GM21723 (cell line): Measurements from ENCODE around the gene MDC1.
"Not testable (repeated sequence)": the region's sequence is repeated elsewhere in the genome, so short reads cannot be mapped to it uniquely, and the experiment has no call there.

Source experiments
- ATAC-seq: cut with Tn5 transposase; IDR thresholded peaks from one replicate; pipeline ENCODE4 v1.9.1; 2021; ENCODE audit warnings: mild to moderate bottlenecking, moderate library complexity; ENCODE audit not compliant: unreplicated experiment

Gene MDC1, protein sequence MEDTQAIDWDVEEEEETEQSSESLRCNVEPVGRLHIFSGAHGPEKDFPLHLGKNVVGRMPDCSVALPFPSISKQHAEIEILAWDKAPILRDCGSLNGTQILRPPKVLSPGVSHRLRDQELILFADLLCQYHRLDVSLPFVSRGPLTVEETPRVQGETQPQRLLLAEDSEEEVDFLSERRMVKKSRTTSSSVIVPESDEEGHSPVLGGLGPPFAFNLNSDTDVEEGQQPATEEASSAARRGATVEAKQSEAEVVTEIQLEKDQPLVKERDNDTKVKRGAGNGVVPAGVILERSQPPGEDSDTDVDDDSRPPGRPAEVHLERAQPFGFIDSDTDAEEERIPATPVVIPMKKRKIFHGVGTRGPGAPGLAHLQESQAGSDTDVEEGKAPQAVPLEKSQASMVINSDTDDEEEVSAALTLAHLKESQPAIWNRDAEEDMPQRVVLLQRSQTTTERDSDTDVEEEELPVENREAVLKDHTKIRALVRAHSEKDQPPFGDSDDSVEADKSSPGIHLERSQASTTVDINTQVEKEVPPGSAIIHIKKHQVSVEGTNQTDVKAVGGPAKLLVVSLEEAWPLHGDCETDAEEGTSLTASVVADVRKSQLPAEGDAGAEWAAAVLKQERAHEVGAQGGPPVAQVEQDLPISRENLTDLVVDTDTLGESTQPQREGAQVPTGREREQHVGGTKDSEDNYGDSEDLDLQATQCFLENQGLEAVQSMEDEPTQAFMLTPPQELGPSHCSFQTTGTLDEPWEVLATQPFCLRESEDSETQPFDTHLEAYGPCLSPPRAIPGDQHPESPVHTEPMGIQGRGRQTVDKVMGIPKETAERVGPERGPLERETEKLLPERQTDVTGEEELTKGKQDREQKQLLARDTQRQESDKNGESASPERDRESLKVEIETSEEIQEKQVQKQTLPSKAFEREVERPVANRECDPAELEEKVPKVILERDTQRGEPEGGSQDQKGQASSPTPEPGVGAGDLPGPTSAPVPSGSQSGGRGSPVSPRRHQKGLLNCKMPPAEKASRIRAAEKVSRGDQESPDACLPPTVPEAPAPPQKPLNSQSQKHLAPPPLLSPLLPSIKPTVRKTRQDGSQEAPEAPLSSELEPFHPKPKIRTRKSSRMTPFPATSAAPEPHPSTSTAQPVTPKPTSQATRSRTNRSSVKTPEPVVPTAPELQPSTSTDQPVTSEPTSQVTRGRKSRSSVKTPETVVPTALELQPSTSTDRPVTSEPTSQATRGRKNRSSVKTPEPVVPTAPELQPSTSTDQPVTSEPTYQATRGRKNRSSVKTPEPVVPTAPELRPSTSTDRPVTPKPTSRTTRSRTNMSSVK (N-terminal part only)

DNA sequence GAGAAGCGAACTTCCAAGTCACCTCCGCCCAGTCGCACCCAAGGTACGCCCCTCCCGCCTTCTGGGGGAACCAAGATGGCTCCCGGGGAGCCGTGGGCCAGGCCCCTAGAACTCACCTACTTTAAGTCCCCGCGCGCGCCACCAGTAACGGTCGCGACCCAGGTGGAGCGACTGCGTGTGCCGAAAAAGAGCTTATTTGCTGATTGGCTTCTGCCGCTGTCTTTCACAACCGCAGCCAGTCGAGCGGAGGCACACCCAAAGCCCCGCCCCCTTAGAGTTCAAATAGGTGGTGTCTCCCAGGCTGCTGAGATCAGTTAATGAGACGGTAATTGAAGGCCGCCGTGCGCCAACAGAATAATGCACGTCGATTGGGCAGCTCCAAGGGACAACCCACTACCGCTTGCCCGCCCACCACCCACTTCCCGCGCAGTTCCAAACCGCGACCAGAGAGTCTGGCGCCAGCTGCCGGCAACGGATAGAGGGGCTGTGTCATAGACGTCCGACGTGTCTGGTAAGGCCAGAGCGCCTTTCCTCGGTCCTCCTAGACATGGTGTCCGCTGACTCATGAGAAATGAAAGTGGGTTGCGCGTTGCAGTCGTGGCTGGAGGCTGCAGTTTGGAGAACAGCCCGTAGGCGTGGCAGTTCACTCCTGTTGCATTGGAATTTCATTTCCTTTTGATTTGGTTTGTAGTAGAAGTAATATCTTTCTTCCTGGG, at the start of gene MDC1:
Gene MDC1 (minus strand): TSS at position 153 of the 716 bp plus-strand sequence. CDS start 2,106 bp downstream, outside the sequence.
- ATAC-seq = peak; percentile 74

DNA sequence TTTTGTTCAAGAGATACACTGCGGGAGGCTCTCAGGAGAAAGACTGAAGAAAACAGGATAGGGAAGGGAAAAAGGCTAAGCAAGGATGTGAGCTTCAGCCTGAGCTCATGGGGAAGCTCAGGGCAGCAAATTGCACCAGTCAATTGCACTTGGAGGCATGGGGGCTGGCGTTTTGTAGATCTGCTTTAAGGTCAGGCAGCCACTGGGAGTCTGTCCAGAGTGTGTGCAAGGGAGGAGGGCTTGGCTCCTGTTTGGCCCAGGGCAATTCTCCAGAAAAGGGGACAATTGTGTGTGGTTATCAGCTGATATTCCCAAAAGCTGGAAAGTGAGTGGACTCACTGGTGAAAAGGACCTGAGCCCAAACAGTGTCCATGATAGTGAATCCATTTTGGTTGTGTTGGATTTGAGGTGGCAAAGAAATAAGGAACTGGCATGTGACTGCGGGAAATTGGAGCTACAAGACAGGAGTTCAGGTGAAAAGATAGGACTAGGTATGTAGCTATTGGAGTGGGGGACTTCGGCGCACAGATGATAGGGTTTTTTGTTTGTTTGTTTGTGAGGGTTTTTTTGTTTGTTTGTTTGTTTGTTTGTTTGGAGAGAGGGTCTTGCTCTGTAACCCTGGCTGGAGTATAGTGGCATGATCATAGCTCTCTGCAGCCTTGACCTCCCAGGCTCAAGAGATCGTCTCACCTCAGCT, 49.5 kb upstream of the MDC1 start:
- ATAC-seq = no peak

DNA sequence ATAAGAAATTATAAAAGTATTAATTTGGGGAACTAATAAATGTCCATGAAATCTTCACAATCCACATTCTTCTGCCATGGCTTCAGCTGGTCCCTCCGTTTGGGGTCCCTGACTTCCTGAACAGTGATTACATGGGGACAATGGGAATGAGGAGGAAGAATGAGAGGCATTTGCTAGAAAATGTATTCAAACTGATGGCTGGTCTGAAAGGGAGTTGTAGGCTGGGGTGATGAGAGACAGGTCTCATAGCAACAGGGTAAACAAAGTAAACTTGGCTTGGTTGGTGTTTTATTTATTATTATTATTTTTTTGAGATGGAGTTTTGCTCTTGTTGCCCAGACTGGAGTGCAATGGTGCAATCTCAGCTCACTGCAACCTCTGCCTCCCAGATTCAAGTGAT, 48.4 kb upstream of the MDC1 start:
- not testable (repeated sequence) for ATAC-seq

DNA sequence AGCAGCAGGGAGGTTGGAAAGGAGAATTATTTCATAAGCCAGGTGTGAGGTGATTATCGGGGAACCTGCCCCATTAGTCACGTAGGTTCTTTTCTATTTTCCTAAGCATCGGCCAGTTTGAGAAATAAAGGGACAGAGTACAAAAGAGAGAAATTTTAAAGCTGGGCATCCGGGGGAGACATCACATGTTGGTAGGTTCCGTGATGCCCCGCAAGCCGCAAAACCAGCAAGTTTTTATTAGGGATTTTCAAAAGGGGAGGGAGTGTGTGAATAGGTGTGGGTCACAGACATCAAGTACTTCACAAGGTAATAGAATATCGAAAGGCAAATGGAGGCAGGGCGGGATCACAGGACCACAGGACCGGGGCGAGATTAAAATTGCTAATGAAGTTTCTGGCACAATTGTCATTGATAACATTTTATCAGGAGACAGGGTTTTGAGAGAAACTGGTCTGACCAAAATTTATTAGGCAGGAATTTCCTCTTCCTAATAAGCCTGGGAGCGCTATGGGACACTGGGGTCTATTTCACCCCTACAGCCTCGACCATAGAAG, 47.5 kb upstream of the MDC1 start:
- ATAC-seq = not testable (repeated sequence)

DNA sequence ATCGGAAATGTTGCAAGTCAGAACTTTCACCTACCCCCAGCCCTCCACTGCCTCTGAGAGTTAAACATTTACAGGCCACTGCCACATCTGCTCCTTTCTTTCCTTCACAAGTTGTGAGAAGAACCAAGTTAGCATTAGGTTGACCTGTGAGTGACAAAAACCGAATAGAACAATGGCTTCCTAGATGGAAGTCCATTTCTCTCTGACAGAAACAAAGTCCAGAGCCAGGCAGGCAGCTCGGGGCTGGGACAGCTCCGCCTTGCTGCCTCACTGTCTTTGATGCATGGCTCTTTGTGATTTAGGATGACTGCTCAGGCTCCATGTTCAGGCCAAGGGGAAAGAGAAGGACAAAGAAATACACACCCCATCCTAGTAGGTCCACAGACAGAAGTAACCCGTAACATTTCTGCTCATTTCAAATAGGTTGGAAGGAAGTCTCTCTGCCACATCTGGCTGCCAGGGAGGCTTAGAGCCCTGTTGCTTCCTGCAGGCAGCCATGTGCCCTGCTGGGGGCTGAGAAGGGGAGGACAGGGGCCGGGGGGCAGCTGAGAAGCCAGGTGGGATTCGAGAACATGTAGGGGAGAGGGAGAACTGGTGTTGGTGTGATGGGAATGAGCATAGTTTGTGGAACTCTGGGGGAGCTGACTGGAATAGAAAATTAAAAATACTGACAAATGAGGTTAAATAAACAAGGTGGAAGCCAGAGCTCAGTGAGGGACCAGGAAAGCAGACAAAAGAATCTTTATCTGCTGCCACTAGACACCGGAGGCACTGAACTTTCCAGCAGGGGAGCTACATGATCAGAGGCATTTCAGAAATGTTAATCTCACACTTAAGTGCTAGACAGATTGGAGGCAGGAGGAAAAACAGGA, 46.8 kb upstream of the MDC1 start:
- no peak for ATAC-seq

DNA sequence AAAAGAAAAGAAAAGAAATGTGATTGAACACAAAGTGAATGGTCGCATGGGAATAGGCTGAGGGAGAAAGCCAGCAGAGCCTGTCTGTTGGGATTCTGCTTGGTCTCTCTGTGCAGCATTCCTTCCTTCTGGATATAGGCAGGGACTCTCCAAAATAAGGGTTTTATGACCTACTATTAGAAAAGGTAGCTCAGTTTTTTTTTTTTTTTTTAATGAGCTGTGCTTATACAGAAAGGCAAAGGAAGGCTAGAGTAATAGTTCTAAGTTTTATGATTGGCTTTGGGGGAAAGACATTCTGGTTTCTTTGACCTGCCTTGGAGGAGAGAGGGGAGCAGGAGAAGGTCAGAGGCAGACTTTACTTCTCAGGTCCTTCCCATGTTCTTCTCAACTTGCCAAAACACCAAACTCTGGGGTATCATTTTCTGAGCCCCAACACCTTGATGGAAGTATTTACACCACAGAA, 46.1 kb upstream of the MDC1 start:
- ATAC-seq = no peak

DNA sequence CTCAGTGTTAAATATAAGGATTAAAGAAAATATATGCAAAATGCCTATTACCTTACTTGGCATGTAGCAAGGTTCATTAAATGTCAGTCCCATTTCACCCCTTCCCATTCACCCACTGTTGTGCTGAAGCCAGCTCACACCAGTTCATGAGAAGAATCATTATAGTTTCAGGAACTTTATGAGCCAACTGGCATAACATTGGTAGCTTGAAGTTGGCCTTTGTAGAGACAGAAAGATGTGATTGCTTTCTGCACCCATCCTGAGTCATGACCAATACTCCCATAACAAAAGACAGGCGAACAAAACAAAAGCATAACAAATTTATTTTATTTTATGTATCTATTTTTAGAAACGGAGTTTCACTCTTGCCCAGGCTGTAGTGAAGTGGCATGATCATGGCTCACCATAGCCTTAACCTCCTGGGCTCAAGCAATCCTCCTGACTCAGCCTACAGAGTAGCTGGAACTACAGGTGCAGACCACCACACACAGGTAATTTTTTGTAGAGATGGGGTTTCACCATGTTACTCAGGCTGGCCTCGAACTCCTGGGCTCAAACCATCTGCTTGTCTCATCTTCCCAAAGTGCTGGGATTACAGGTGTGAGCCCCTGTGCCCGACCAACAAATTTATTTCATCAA, 44.8 kb upstream of the MDC1 start:
- ATAC-seq = no peak

DNA sequence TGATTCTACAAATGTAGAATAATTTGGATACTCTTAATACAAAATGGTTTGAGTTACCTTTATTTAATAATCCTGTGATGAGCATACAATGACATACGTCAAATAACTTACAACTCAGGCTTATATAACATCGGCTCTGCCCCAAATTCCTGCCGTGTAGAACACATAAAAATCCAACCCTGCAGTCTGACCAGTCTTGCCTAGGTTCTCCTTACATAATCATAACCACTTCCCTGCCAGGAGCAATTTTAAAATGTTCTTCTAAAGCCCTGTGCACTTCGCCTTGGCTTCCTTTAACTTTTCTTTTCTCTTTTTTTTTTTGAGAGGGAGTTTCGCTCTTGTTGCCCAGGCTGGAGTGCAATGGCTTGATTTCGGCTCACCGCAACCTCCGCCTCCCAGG, 43.5 kb upstream of the MDC1 start:
- ATAC-seq = no peak

DNA sequence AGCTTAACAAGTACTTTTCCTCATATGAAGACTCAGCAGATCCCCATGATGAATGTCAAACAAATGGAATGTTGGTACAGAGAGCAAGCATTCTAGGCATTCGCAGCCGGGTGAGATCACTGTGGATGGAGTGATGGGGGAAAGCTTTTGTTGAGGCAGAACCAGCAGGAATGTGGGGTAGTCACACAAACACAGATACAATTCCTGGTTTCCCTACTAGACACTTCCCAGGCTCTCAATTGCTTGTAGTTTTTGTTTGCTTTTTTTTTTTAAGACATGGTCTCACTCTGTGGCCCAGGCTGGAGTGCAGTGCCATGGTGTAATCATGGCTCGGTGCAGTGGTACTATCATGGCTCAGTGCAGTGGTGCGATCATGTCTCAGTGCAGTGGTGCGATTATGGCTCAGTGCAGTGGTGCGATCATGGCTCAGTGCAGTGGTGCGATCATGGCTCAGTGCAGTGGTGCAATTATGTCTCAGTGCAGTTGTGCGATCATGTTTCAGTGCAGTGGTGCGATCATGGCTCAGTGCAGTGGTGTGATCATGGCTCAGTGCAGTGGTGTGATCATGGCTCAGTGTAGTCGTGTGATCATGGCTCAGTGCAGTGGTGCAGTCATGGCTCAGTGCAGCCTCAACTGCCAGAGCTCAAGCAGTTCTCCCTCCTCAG, 42.6 kb upstream of the MDC1 start:
- no peak for ATAC-seq

DNA sequence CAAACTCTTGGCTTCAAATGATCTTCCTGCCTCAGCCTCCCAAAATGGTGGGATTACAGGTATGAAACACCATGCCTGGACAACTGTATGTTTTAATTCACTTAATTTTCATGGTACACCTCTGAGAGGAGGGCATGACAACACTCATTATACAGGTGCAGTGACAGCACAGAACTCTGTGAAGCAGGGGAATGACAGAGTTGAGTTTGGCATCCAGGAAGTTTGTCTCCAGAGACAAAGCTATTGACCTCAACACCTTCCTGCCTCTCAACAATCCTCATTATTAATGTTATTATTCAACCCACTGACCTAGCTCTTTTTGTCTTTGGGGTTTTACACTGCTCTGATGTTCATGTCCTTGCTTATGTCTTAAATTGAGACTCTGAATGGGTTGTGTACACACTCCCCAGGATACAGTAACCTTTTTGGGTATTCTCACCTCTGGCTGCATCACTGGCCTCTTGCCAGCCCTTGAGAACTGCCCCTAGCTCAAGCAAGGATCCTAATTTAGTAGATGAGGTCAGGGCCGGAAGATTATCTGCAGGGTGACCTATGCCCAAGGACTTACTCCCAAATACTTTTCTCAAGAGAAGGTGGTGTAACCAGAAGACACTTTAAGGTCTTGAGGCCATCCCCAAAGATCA, 40.3 kb upstream of the MDC1 start:
- ATAC-seq = no peak

DNA sequence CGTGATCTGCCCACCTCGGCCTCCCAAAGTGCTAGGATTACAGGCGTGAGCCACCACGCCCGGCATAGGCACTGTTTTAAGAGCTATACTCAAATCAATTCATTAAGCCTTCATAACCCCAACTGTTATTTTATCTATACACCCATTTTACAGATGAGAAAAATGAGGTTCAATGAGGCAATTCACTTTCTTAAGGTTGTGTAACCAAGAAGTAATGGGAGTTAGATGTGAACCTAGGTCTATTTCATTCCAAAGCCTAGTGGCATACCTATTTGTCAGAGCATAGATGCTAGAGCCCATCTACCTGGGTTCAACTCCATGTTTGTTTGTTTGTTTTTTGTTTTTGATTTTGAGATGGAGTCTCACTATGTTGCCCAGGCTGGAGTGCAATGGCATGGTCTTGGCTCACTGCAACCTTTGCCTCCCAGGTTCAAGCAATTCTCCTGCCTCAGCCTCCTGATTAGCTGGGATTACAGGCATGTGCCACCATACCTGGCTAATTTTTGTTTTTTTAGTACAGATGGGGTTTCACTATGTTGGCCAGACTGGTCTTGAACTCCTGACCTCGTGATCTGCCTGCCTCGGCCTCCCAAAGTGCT, 39.4 kb upstream of the MDC1 start:
- not testable (repeated sequence) for ATAC-seq

DNA sequence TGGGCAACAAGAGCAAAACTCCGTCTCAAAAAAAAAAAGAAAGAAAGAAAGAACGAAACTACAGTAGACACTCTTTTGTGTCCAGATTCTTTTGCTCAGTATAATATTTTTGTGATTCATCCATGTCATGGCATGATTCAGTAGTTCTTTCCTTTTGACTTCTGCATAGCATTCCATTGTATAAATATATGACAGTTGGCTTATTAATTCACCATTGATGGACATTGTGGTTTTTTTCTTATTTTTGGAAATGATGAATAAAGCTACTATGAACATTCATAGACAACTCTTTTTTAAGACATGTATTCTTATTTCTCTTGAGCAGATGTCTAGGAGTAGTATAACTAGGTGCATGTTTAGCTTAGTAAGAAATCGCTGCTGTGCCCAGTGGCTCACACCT, 37.5 kb upstream of the MDC1 start:
- no peak for ATAC-seq

DNA sequence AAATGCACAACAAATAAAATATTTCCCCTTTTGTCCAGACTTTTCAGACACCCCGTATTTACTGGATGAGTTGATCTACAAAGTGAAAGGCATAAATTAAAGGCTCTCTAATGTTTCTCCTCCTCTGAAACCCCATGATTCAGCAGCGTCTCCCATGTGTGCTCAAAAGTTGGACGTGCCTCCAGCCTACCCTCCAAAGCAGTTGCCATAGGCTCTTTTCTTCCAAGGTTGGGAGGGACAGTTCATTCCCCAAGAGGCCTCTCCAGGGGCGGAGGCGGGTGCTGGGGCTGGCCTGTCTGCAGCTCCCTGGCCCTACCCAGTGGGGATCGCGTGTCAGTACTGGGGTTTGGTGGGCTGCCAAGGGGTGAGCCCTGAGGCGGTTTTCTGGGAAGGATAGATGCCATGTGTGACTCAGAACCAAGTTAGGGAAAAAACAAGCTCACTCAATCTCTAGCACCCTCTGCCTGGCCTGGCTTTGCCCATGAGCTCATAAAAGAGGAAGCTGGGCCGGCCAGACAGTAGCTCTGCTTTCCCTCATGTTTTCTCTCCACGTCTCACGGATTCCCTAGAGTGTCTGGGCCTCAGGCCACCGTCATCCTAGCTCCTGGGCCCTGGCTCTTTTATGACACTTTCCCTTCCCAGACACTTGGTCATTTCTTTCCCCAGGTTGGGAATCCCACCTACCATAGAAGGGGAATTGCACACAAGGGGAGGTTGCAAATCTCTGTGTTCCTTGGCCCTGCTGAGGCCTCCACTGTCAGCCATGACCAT, 35.3 kb upstream of the MDC1 start:
- no peak for ATAC-seq

DNA sequence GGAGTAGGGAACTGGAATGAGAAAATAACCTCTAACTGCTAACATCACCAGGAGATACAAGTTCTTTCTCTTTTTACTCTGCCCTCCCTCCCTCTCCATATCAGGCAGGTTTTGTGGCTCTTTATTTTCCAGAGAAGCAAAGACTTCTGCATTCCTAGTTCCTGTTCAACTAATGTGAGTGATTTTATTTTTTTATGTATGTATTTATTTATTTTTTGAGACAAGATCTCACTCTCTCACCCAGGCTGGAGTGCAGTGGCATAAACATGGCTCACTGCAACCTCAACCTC, 33.2 kb upstream of the MDC1 start:
- ATAC-seq = no peak

DNA sequence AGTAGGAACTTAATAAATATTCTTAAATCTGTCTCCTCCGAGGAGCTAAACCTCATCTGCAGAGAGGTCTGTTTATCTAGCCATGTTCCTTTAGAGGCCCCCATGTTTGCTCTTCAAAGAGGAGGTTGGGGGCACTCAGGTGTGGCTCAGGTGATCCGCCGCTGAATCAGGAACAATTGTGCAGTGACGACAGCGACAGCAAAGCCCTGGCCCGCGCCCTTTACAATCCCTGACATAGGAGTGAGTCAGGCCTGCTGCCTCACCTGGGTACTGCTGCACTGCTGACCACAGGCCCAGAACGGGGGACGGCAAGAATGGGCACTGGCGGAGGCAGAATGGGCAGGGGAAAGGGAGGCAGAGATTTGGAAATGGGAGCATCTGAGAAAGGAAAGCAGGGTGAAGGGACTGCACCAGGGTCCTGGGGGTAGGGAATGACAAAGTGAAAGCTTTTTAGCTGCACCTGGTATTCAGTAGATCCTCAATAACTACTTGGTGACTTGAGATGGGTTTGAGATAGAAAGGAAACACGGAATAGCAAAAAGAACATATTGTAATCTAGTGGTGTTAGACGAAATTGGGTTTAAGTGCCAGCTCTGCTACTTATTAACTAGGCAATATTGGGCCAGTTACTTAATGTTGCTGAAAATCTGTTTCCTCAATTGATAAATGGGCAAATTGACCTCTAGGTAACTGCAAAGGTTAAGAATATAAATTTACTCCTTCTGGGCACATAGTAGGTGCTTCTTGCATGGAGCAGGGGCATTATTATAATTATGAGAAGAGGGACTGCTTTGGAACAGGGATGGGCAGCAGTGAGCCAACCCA, 32.7 kb upstream of the MDC1 start:
- no peak for ATAC-seq
